DOHH2 (cell line): ENCODE results near the gene HTR1D.

Source experiments
- H3F3A ChIP-seq: fragments of 200-600 bp; sonication (generic), shearing (Covaris generic); 2 replicates; pipeline ENCODE4 v1.6.0; 2016; ENCODE audit warnings: antibody characterized with exemption, mild to moderate bottlenecking; ENCODE audit not compliant: control insufficient read depth, insufficient read depth
- H3K27ac ChIP-seq: fragments of 200-600 bp; sonication (generic); 2 replicates; pipeline ENCODE4 v1.5.1; 2014; ENCODE audit warnings: low read depth, mild to moderate bottlenecking, low read length, moderate library complexity
- H3K27me3 ChIP-seq: fragments of 200-600 bp; sonication (generic); 2 replicates; pipeline ENCODE4 v1.6.1; 2014; ENCODE audit warnings: mild to moderate bottlenecking, low read length, mixed read lengths; ENCODE audit not compliant: control insufficient read depth
- H3K36me3 ChIP-seq: fragments of 200-600 bp; sonication (generic); 2 replicates; pipeline ENCODE4 v1.6.1; 2014; ENCODE audit warnings: mild to moderate bottlenecking, low read length, moderate library complexity, mixed read lengths; ENCODE audit not compliant: control insufficient read depth
- H3K4me1 ChIP-seq: fragments of 200-600 bp; sonication (generic); 2 replicates; pipeline ENCODE4 v1.6.1; 2014; ENCODE audit warnings: mild to moderate bottlenecking, low read length, mixed read lengths; ENCODE audit not compliant: control insufficient read depth
- H3K4me2 ChIP-seq: fragments of 200-600 bp; sonication (generic); 2 replicates; pipeline ENCODE4 v1.6.0; 2014; ENCODE audit warnings: mild to moderate bottlenecking, low read length, moderate library complexity
- H3K4me3 ChIP-seq: fragments of 200-600 bp; sonication (generic); 2 replicates; pipeline ENCODE4 v1.5.1; 2014; ENCODE audit warnings: mild to moderate bottlenecking, low read length, mixed read lengths
- H3K79me2 ChIP-seq: fragments of 200-600 bp; sonication (generic); 2 replicates; pipeline ENCODE4 v1.6.1; 2014; ENCODE audit warnings: mild to moderate bottlenecking, low read length, mixed read lengths; ENCODE audit not compliant: control insufficient read depth
- H3K9me2 ChIP-seq: fragments of 200-600 bp; sonication (generic); replicated peaks from 2 replicates; pipeline ENCODE4 v1.6.1; 2014; ENCODE audit warnings: mild to moderate bottlenecking, low read length, mixed read lengths; ENCODE audit not compliant: control insufficient read depth
- H3K9me3 ChIP-seq: fragments of 200-600 bp; sonication (generic); 2 replicates; pipeline ENCODE4 v1.6.1; 2014; ENCODE audit warnings: antibody characterized with exemption, low read length, mixed read lengths; ENCODE audit not compliant: control insufficient read depth, insufficient read depth
- H4K20me1 ChIP-seq: fragments of 200-600 bp; sonication (generic); 2 replicates; pipeline ENCODE4 v1.6.0; 2014; ENCODE audit warnings: low read depth, mild to moderate bottlenecking, antibody characterized with exemption, low read length, moderate library complexity; ENCODE audit not compliant: control insufficient read depth, insufficient read depth
- CTCF ChIP-seq: fragments of 200-600 bp; sonication (generic); IDR thresholded peaks from one replicate; pipeline ENCODE4 v1.5.1; 2014; ENCODE audit warnings: antibody characterized with exemption, mild to moderate bottlenecking, low read depth, low read length; ENCODE audit not compliant: poor library complexity, severe bottlenecking
- EZH2phosphoT487 ChIP-seq: fragments of 200-600 bp; sonication (generic); IDR thresholded peaks from 2 replicates; pipeline ENCODE4 v1.6.1; 2017; ENCODE audit warnings: borderline replicate concordance, mild to moderate bottlenecking, antibody characterized with exemption, low read length, moderate library complexity, mixed read lengths

HTR1D gene

DNA sequence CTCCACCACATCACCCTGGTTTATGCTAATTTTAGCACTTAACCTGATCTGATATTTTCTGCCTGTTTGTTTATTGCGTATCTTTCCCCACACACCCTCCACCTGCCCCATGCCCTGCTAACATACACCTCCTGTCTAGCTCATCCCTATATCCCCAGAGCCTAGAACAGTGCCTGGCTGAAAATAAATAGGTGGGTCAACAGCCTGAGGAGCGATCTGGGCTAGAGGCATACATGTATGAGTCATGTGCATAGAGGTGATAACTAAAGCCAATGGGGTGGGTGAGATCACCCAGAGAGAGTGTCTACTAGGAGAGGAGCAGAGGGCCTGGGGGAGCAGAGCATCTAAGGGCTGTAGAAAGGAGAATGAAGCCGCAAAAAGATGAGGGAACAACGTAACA, 2.7 kb downstream of the HTR1D start:
- TF ChIP-seq CTCF = no peak
- TF ChIP-seq EZH2phosphoT487 = no peak
- Histone ChIP-seq H3K9me2 (no peaks in the 10 kb centered on the region), H3K27me3 (peaks cover 57% of the 10 kb centered on the region), H3K27ac (no peak overlapping the region), H3K4me2 (no peak overlapping the region), H3K4me3 (no peak overlapping the region), H4K20me1 (no peaks in the 10 kb centered on the region), H3K36me3 (no peaks in the 10 kb centered on the region), H3K4me1 (no peaks in the 10 kb centered on the region), H3F3A (no peaks in the 10 kb centered on the region), H3K79me2 (no peaks in the 10 kb centered on the region), H3K9me3 (no peaks in the 10 kb centered on the region)

DNA sequence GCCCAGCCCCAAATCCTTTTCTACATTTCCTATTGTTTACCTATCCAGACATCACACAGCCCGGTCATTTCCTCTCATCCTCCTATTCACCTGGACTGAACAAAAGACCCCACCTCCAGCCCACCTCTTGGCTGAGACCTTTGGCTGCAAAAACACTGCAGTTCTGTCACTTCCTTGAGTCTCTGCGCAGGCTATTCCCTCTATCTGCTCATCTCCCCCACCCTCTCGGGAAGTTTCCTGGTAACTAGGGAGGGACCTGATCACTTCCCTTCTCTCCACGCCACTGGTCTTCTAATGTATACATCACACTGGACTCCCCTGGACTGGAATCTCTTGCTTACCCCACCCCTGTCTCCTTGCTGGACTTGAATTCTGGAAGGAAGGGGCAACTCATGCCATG, 5.3 kb downstream of the HTR1D start:
- no peaks in the 10 kb centered on the region for H3K9me3 ChIP-seq
- peaks cover 32% of the 10 kb centered on the region for H3K27me3 ChIP-seq
- no peak overlapping the region for H3K27ac ChIP-seq
- H3F3A ChIP-seq = no peaks in the 10 kb centered on the region
- H3K79me2 ChIP-seq = no peaks in the 10 kb centered on the region
- H3K9me2 ChIP-seq = no peaks in the 10 kb centered on the region
- no peaks in the 10 kb centered on the region for H3K36me3 ChIP-seq
- no peaks in the 10 kb centered on the region for H4K20me1 ChIP-seq
- H3K4me1 ChIP-seq = no peaks in the 10 kb centered on the region
- H3K4me2 ChIP-seq = no peak overlapping the region
- TF ChIP-seq EZH2phosphoT487 (no peak), CTCF (no peak)
- H3K4me3 ChIP-seq = no peak overlapping the region

GRCh38 chr1:23210963-23211362, 6.3 kb downstream of the HTR1D start:
- Histone ChIP-seq H3K79me2 (no peaks in the 10 kb centered on the region), H3K9me3 (no peaks in the 10 kb centered on the region), H3K27ac (no peak overlapping the region), H3K36me3 (no peaks in the 10 kb centered on the region), H3K4me1 (no peaks in the 10 kb centered on the region), H4K20me1 (no peaks in the 10 kb centered on the region), H3K9me2 (no peaks in the 10 kb centered on the region), H3F3A (no peaks in the 10 kb centered on the region), H3K4me3 (no peak overlapping the region), H3K4me2 (no peak overlapping the region), H3K27me3 (peaks cover 22% of the 10 kb centered on the region)
- no peak for TF ChIP-seq CTCF
- TF ChIP-seq EZH2phosphoT487 = no peak

DNA sequence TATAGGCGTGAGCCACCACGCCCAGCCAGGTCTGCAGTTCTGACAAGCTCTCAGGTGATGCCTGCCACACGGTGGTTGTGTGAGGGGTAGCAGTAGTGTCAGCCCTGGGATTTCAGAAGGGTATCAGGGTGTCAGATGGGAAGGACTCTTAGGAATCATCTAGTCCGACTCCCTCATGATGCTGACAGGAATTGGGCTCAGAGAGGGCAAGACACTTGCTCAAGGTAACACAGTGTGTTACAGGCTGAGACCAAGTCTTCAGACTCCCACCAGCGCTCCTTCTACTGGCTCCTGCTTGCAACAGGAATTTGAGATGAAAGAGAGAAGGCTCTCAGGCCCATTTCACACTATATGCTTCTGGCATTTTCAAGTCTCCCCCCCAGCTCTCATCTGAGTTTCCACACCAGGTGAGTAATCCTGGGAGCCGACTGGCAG, 6.9 kb downstream of the HTR1D start:
- H3F3A ChIP-seq = no peaks in the 10 kb centered on the region
- H3K4me3 ChIP-seq = no peak overlapping the region
- H3K9me3 ChIP-seq = no peaks in the 10 kb centered on the region
- H4K20me1 ChIP-seq = no peaks in the 10 kb centered on the region
- H3K27me3 ChIP-seq = peaks cover 16% of the 10 kb centered on the region
- no peak overlapping the region for H3K27ac ChIP-seq
- H3K36me3 ChIP-seq = no peaks in the 10 kb centered on the region
- H3K4me2 ChIP-seq = no peak overlapping the region
- H3K4me1 ChIP-seq = no peaks in the 10 kb centered on the region
- no peaks in the 10 kb centered on the region for H3K9me2 ChIP-seq
- no peaks in the 10 kb centered on the region for H3K79me2 ChIP-seq
- peak; percentile 55 for TF ChIP-seq CTCF
- no peak for TF ChIP-seq EZH2phosphoT487
